GM18868 (cell line): ENCODE measurements around the gene MAGEB4.
"Not testable (repeated sequence)": the region's sequence is repeated elsewhere in the genome, so short reads cannot be mapped to it uniquely, and the experiment has no call there.

ENCODE experiments used
- ATAC-seq: cut with Tn5 transposase; IDR thresholded peaks from one replicate; pipeline ENCODE4 v1.9.1; 2021; ENCODE audit warnings: mild to moderate bottlenecking, moderate library complexity; ENCODE audit not compliant: unreplicated experiment

Gene MAGEB4, protein sequence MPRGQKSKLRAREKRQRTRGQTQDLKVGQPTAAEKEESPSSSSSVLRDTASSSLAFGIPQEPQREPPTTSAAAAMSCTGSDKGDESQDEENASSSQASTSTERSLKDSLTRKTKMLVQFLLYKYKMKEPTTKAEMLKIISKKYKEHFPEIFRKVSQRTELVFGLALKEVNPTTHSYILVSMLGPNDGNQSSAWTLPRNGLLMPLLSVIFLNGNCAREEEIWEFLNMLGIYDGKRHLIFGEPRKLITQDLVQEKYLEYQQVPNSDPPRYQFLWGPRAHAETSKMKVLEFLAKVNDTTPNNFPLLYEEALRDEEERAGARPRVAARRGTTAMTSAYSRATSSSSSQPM

DNA sequence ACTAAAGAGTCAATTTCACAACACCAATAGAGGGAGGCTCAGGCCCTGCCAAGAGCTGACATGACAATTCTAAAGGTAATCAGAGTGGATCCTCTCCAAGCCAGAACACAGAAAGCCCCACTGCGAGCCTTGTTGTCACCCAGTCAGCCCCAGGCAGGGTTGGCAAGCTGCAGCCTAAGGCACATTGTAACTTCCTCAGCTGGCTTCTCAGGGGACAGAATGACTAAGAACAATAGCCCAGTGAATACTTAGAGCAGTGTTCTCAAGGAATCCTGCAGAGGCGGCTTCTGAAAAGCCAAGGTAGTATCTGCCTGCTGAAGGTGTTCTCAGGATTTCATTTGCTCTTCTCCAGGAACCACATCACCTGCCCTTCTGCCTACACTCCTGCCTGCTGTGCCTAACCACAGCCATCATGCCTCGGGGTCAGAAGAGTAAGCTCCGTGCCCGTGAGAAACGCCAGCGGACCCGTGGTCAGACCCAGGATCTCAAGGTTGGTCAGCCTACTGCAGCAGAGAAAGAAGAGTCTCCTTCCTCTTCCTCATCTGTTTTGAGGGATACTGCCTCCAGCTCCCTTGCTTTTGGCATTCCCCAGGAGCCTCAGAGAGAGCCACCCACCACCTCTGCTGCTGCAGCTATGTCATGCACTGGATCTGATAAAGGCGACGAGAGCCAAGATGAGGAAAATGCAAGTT, at the start of gene MAGEB4:
TSS of gene MAGEB4 (plus strand) at position 277 of the 692 bp plus-strand sequence. CDS start at position 413, 136 bp downstream.
- ATAC-seq = peak; percentile 77

DNA sequence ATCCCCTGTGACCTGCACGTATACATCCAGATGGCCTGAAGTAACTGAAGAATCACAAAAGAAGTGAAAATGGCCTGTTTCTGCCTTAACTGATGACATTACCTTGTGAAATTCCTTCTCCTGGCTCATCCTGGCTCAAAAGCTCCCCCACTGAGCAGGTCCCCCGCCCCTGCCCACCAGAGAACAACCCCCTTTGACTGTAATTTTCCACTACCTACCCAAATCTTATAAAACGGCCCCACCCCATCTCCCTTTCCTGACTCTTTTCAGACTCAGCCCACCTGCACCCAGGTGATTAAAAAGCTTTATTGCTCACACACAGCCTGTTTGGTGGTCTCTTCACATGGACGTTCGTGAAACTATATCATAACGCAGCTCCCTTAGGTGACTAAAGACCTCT, 47.9 kb upstream of the MAGEB4 start:
- not testable (repeated sequence) for ATAC-seq

DNA sequence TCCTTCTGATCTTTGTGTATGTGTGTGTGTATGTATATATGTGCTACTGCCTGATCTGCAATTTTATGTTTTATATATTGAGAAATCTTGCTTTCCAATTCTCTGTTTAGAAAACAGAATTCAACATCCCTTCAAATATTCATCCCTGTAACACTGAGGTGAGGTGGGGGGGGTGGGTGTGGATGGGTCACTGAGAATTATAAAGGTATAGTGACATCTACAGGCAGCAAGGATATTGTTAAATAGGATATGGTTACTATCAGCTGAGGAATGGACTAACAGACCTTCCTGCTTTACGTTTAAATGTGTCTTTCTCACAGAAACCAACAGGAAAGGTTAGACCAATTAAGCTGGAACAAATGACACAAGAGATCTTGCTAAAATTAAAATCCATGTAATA, 45.5 kb upstream of the MAGEB4 start:
- peak; percentile 68 for ATAC-seq

DNA sequence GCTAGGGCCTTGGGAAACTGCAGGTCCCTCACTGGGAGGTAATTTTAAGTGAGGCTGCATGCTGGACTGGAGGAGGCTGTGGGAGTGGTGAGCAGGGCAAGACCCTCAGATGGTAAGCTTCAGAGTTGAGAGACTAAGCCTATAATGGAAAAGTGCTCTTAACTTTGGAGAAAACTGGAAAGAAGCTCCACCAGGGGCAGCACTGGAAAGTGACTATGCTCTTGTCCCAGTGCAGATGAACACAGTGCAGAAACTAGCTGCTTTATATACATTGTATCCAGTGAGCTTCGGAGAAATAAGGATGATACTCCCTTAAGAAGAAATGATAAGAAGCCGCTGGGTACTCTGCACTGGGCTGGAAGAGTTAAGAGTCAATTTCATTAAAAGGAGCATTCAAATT, 29.6 kb upstream of the MAGEB4 start:
- ATAC-seq = no peak

DNA sequence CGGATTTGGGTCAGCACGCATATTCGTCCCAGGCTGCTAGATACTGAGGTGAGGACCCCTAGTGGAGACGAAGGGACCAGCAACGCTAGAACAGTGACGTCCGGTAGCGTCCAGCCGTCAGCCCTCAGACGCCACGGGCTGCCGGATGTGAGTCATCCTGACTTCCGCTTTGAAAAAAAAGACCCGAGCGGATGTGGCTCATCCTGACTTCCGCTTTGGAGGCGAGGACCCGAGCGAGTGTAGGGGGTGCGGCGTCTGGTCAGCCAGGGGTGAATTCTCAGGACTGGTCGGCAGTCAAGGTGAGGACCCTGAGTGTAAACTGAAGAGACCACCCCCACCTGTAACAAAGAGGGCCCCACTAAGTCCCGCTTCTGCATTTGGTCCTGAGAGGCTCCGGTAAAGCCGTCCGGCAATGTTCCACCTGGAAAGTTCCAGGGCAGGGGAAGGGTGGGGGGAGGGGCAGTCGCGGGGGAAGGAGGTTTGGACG, 26.4 kb upstream of the MAGEB4 start, which contains the start of gene MAGEB2:
TSS of gene MAGEB2 (plus strand) at position 207 of the 487 bp plus-strand sequence. CDS start 3,018 bp downstream, outside the sequence.
- ATAC-seq = no peak

DNA sequence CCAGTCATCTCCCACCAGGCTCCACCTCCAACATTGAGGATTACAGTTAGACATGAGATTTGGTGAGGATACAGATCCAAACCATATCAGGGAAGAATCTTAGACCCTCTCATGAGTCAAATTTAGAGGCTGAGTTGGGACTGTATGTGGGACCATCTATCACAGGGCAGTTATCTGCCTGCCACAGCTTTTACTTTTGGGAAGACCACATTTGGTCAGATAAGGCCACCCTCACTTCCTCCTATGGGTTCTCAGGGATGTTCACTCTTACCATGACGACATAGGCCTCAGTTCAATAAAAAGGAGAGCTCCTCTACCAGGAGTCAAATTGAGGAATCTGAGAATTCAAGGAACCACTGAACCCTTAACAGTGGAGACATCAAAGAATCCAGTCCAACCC, 24.3 kb upstream of the MAGEB4 start:
- no peak for ATAC-seq

DNA sequence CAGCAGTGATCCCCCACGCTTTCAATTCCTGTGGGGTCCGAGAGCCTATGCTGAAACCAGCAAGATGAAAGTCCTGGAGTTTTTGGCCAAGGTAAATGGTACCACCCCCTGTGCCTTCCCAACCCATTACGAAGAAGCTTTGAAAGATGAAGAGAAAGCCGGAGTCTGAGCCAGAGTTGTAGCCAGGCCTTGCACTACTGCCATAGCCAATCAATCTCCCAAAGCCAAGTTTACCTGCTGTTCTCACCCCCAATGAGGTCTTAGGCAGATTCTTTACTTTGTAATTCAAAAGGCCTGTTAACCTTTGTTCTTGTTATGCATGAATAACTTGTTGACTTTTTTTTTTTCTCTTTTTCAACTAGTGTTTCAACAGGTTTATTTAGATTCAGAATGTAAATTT, 22.4 kb upstream of the MAGEB4 start:
- no peak for ATAC-seq

DNA sequence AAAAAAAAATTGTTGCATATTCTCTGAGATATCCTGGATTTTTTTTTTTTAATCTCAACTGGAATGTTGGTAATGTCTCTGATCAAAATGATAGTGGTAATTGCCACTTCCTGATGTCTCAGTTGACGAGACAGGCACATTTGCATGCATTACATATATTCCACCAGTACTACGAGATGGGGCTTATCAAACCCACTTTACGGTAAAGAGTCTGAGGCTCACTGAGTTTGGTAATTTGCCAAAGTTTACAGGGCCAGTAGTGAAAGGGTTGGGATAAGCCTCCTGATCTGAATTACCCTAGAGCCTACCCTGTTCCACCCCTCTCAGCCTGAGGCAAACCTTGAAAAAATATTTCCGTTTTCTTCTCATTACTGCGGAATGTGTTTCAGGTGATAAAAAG, 21.1 kb upstream of the MAGEB4 start:
- no peak for ATAC-seq

DNA sequence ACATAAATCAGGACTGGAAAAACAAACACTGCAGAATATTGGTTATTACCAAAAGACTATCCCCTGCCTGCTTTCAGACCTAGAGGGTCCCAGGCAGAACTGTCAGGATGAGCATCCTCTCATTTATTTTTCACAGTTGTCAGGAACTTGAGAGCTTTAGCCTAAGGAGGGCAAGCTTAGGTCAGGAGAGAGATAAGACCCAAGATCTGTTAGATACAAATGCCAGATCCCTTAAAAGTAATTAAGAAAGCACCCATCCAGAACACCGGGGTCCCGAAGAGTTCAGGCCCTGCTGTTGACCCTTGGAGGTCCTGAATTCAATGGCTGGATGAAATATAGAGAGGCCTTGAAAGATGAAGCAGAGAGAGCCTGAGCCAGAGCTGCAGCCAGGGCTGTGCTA, 17.3 kb upstream of the MAGEB4 start:
- ATAC-seq = no peak

DNA sequence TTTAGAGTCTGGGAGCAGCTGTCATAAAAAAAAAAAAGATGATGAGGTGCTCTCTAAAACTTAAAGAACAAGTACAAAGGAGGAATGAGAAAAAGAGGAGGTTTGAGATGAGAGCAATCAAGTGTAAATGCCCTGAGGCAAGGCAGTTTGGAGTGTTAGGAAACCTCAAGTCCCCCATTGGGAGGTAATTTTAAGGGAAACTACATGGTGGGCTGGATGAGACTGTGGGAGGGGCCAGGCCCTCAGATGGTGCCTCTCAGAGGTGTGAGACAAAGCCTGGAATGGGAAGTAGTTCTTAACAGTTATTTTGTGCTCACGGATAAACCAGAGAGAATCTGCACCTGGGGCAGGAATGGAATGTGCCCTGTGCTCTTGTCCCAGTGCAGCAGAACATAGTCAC, 13.3 kb upstream of the MAGEB4 start:
- no peak for ATAC-seq

DNA sequence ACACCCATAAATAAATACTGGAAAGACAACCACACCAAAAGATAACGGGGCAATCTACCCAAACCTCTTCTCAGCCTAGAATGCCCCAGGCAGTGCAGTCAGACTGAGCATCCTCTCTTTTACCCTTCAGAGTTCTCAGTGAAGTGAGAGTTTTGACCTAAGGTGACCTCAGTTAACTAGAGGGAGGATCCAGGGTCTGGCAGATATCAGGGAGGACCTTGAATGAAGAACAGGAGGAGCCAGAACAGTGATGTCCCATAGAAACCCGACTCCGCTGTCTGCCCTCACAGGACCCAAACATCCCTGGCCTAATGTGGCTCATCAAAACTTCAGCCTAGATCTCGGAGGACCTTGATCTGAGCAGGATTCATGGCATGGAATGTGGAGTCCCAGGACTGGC, 11.4 kb upstream of the MAGEB4 start, which contains the start of gene MAGEB3:
TSS of gene MAGEB3 (plus strand) at position 263 of the 400 bp plus-strand sequence. CDS start 5,268 bp downstream, outside the sequence.
- ATAC-seq = no peak

DNA sequence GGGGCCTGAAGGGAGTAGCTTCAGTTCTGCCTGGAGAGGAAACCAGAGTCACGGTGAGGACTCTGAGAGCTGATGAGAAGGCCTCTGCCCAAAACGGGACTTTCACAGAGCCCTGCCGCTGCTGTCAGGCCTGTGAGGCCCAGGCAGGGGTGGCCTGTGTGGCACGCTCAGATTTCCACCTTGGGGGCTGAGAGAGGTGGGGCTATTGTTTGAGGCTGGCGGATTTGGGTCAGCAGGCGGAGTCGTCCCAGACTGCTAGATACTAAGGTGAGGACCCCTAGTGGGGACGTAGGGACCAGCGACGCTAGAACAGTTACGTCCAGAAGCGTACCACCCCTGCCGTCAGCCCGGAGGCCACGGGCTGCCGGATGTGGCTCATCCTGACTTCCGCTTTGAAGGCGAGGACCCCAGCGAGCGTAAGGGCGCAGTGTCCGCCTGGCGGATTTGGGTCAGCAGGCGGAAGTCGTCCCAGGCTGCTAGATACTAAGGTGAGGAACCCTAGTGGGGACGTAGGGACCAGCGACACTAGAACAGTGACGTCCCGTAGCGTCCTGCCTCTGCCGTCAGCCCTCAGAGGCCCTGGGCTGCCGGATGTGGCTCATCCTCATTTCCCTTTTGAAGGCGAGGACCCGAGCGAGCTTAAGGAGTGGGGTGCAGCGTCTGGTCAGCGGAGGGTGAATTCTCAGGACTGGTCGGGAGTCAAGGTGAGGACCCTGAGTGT, 5.1 kb downstream of the MAGEB4 start, which contains the start of gene MAGEB1:
TSS of gene MAGEB1 (plus strand) at position 378 of the 721 bp plus-strand sequence. CDS start 3,348 bp downstream, outside the sequence.
- no peak for ATAC-seq

DNA sequence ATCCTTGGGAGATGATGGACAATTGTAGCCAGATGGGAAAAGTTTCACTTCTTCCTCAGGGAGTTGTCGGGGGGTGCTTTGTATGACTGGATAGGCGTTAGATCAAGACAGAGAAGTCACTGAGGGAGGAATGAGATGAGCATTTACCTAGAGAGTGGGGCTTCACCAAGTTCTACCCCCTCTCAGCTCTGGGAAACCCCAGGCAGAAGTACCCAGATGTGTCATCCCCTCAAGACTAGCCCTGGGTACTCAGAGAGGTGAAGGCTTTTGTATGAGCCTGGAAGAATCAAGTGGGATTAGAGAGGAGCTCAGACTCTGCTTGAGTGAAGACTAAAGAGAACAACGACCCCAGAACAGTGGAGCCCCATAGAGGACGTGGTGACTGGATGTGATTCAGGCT, 7.1 kb downstream of the MAGEB4 start:
- ATAC-seq = peak; percentile 86

DNA sequence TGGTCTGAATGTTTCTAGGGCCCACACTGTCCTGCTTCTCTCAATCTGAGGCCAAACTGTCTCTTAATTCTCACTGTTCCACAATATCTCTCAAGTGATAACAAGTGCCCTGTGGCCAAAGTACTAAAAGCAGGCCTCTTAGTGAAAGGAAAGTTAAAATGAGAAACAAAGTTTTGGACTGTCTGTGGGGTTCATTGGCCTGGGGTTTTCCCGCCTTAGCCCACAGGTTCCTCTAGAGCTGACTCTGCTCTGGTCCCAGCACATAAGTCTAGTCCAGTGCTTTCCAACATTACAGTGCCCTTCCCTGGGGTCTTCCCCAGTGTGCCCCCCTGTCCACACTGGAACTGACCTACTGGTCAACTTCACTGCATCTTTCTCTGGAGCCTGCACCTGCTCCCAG, 11.5 kb downstream of the MAGEB4 start:
- peak; percentile 66 for ATAC-seq

DNA sequence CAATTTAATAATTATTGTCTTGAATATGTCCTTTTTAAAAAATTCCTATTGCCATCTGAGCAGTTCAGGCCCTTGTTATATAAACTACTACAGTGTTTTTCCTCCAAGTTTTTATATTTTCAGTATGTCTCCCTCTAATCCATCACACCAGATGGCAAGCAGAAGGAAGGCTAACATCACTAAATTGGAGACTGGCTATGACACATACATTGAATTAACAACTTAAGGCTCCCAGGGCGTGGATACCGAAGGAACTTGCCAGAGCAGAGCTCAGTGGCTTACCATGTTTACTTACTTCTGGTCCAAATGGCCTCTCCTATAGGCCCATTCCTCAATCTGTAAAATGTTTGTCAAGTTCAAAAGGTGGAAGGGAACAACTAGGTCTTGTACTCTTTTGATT, 18.1 kb downstream of the MAGEB4 start:
- ATAC-seq = no peak

DNA sequence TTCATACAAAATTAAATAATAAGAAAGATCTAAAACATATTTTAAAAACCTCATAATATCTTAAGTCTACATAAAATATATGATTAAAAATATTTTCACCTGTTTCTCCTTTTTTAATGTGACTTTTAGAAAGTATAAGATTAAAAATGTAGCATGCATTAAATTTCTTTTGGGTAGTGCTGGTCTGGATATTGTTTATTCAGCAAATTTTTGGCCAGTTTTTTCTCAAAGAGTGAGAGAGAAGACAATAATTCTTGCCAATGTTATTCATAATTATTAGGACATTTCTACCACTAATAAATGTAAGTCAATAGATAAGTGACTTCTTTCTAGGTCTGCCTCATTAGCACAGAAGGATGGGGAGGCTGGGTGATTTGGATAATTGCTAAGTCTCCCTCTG, 19.2 kb downstream of the MAGEB4 start:
- ATAC-seq = no peak

DNA sequence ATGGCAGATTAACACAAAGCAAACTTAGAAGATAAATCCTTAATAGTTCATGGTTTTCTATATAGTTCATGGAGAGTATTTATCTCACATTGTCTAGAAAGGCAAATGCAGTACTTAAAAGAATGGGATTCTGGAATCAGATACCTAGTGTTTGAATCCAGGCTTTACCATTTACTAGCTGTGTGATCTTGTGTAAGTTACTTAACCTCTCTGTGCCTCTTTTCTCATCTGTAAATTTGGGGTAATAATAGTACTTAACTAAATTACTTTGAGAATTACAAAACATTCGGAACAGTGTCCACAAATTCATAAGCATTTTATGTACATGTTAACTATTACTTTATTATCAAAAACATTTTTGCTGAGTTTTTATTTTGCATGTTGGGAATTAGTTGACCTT, 21.0 kb downstream of the MAGEB4 start:
- no peak for ATAC-seq

DNA sequence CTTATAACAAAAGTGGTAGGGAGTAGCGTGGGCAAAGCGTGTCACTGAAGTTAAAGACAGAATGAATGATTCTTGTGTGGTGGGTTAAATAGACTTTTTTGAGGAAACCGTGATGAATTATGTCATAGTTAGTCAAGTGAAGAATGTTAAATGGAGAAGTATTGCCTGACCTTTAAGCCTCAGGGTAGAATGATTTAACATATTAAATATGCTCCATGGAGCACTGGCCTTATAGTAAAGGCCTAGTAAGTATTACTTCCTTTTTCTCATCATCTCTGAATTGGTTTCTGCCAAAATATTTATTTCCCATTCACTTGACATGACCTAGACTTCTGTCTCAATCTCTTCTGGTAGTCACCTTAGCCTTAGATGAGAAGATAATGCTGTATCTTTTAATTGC, 28.8 kb downstream of the MAGEB4 start:
- no peak for ATAC-seq

DNA sequence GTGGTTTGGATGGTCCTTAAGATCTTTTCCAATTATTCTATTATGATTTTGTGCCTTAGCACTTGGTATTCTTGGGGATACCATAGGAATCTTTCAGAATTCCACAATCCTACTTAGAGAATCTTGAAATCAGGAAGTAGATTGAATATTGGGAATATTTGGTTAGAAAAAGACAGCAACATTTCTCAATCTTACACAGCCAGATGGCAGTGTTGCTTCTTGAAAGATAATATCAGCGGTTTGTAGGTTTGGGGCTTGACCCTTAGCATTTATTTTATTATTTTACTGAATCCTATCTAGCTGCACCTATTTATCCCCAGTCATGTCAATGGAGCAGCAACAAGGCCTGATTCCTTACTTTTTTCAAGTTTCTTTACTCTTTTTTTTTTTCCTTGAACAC, 33.7 kb downstream of the MAGEB4 start:
- no peak for ATAC-seq

DNA sequence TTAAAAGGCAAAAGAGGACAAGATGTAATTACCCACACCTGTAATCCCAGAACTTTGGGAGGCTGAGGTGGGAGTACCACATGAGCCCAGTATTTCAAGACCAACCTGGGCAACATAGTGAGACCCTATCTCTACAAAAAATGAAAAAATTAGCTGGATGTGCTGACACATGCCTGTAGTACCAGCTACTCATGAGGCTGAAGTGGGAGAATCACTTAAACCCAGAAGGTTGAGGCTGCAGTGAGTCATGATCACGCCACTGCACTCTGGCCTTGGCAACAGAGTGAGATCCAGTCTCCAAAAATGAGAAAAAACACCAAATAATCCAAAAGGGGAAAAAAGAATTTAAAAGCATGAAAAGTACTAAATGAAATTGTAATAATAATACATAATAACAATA, 36.6 kb downstream of the MAGEB4 start:
- ATAC-seq = no peak

DNA sequence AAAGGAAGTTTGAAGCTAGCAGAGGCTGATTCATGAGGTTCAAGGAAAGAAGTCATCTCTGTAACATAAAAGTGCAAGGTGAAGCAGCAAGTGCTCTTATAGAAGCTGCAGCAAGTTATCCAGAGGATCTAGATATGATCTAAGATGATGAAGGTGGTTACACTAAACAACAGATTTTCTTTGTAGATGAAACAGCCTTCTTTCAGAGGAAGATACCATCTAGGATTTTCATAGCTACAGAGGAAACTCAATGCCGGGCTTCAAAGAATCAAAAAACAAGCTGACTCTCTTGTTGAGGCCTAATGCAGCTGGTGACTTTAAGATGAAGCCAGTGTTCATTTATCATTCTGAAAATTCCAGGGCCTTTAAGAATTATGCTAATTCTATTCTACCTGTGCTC, 38.6 kb downstream of the MAGEB4 start:
- ATAC-seq = no peak
